Measurements from ENCODE around the gene ELMOD3. TPM values are rescaled to one million over a fixed set of nuclear protein-coding genes. Genes with fewer than 3 reads are reported as not detected.

The ELMOD3 gene
- polyA plus RNA-seq, 1 donor (not counting 4 experiments of a cell fraction or from before 2014, with no cell fraction given) = 20.1 TPM

- peaks cover 42 to 61% of the 10 kb centered on the region in 2 experiments for H3K36me3 ChIP-seq (ENCODE audit: control insufficient read depth in 2 of 2, extremely low read depth in 1 of 2, insufficient read depth in 2 of 2, low read length in 2 of 2)
- H3K4me3 ChIP-seq (ENCODE audit: control insufficient read depth in 2 of 3, extremely low read depth in 1 of 3, insufficient read depth in 2 of 3, low read depth in 1 of 3, low read length in 3 of 3) = no peak overlapping the region
- H3K9ac ChIP-seq (ENCODE audit: control insufficient read depth, extremely low read depth, insufficient read depth, low read length) = no peak overlapping the region
- H3K4me1 ChIP-seq (ENCODE audit: control insufficient read depth, extremely low read depth, insufficient read depth, low read length) = peaks cover 8% of the 10 kb centered on the region
- no peak for TF ChIP-seq CTCF (optimal IDR thresholded peaks at IDR 0.05 in 1 of 3, IDR thresholded peaks at IDR 0.05 in 1 of 3, conservative IDR thresholded peaks at IDR 0.05 in 1 of 3; ENCODE audit: extremely low read depth in 1 of 3, insufficient read depth in 2 of 3, low read length in 3 of 3)
- no peak for TF ChIP-seq EZH2 (IDR thresholded peaks at IDR 0.05; ENCODE audit: low read length)
- no peaks in the 10 kb centered on the region for H3K9me1 ChIP-seq (ENCODE audit: control insufficient read depth, extremely low read depth, insufficient read depth, low read length)
- no peaks in the 10 kb centered on the region for H3K9me3 ChIP-seq (ENCODE audit: control insufficient read depth, low read depth, low read length)
- H3K79me2 ChIP-seq (ENCODE audit: control insufficient read depth, insufficient read depth, low read length) = no peaks in the 10 kb centered on the region
- no peak overlapping the region for H3K4me2 ChIP-seq (ENCODE audit: control insufficient read depth, extremely low read depth, insufficient read depth, low read depth, low read length)
- dilution Hi-C loops (cut with MboI; ENCODE audit: extremely low pct_ligation_motif_present, low sequenced_read_pairs) = no loop called here
- FAIRE-seq = no peak
- no peaks in the 10 kb centered on the region for H3K27me3 ChIP-seq (ENCODE audit: control insufficient read depth, extremely low read depth, insufficient read depth, low read length)
- DNase-seq (ENCODE audit: low read depth, low spot score) = no peak
- H4K20me1 ChIP-seq (ENCODE audit: control insufficient read depth, extremely low read depth, insufficient read depth, low read length) = no peaks in the 10 kb centered on the region
- H3K27ac ChIP-seq (ENCODE audit: control insufficient read depth, insufficient read depth, low read length) = no peak overlapping the region
- no peak overlapping the region for H2AFZ ChIP-seq (ENCODE audit: control insufficient read depth, low read length)
These were observed 39.7 kb downstream of the ELMOD3 start for GRCh38 chr2:85394261-85394681.

- Histone ChIP-seq H3K79me2 (ENCODE audit: control insufficient read depth, insufficient read depth, low read length) (no peaks in the 10 kb centered on the region), H3K4me2 (ENCODE audit: control insufficient read depth, extremely low read depth, insufficient read depth, low read depth, low read length) (no peak overlapping the region), H2AFZ (ENCODE audit: control insufficient read depth, low read length) (no peak overlapping the region), H3K9me3 (ENCODE audit: control insufficient read depth, low read depth, low read length) (no peaks in the 10 kb centered on the region), H3K9me1 (ENCODE audit: control insufficient read depth, extremely low read depth, insufficient read depth, low read length) (no peaks in the 10 kb centered on the region), H3K36me3 (ENCODE audit: control insufficient read depth in 2 of 2, extremely low read depth in 1 of 2, insufficient read depth in 2 of 2, low read length in 2 of 2) (peaks cover 43 to 62% of the 10 kb centered on the region in 2 experiments), H4K20me1 (ENCODE audit: control insufficient read depth, extremely low read depth, insufficient read depth, low read length) (no peaks in the 10 kb centered on the region), H3K4me3 (ENCODE audit: control insufficient read depth in 2 of 3, extremely low read depth in 1 of 3, insufficient read depth in 2 of 3, low read depth in 1 of 3, low read length in 3 of 3) (no peak overlapping the region), H3K4me1 (ENCODE audit: control insufficient read depth, extremely low read depth, insufficient read depth, low read length) (peaks cover 8% of the 10 kb centered on the region), H3K27me3 (ENCODE audit: control insufficient read depth, extremely low read depth, insufficient read depth, low read length) (no peaks in the 10 kb centered on the region), H3K9ac (ENCODE audit: control insufficient read depth, extremely low read depth, insufficient read depth, low read length) (no peak overlapping the region), H3K27ac (ENCODE audit: control insufficient read depth, insufficient read depth, low read length) (no peak overlapping the region)
- FAIRE-seq = no peak
- no peak for DNase-seq (ENCODE audit: low read depth, low spot score)
- no peak for TF ChIP-seq CTCF (optimal IDR thresholded peaks at IDR 0.05 in 1 of 3, IDR thresholded peaks at IDR 0.05 in 1 of 3, conservative IDR thresholded peaks at IDR 0.05 in 1 of 3; ENCODE audit: extremely low read depth in 1 of 3, insufficient read depth in 2 of 3, low read length in 3 of 3)
- no peak for TF ChIP-seq EZH2 (IDR thresholded peaks at IDR 0.05; ENCODE audit: low read length)
- dilution Hi-C loops (cut with MboI; ENCODE audit: extremely low pct_ligation_motif_present, low sequenced_read_pairs) = no loop called here
These were observed 40.4 kb downstream of the ELMOD3 start for GRCh38 chr2:85394976-85395375.

Measured in keratinocyte (primary cell).